ENCODE data around the gene FAM83E.
"Not testable (repeated sequence)": the region's sequence is repeated elsewhere in the genome, so short reads cannot be mapped to it uniquely, and the experiment has no call there.

The FAM83E gene

DNA sequence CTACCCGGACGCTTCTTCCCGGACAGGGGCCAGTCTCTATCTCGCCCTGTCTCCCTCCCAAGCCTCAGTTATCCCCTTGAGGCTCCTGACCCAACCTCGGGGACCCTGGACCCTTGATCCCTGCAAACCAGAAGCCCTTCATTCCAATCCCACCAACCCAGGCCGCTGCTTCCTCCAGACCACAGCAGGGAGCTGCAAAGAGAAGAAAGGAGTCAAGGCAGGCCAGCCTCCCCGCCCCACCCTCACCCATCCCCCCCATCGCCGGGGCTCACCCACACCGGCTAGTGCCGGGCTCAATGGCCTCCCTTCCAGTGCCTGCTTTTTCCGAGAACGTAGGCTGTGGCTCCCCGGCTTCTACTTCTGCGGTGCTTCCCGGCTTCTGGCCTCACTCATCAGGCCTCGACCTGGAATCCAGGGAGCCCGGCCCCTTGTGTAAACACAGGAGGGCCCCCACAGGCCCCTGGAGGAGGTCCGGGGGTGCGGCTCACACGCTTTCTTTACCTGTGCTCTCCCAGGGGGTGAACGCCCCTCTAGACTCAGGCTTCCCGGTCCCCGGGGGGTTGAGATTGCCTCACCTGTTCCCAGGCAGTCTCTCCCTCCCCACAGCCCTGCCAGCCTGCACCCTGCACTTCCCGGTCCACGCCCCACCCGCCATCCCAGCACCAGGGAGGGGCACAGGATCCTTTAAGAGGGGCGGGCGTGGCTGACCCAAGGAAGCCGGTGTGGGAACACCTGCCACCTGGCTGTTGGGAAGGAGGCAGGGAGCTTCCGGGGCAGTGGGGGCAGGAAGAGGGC is at the start of gene FAM83E:
Gene FAM83E (minus strand): TSS at position 641 of the 795 bp plus-strand sequence. CDS start 1,704 bp downstream, outside the sequence.
- DNase-seq = no peak

GRCh38 chr19:48664476-48664875 is 49.6 kb upstream of the FAM83E start:
- no peak for DNase-seq

DNA sequence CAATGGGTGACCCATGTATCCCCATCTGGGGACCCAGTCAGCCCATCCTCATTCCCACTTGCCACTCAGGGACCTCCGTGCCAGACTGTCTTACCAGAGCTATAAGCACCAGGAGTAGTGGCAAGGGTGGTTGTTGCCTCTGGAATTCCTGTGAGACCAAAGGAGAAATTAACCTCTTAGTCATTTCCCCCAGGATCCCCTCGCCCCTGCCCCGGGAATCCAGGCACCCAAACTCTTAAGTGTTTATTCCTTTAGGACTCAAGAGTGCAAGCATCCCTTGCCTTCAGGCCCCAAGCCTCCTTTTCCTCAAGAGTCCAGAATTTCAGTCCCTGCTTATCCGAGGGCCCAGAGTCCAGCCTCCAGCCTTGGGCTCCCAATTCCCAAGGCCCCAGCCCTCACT is 48.8 kb upstream of the FAM83E start:
- DNase-seq = no peak

DNA sequence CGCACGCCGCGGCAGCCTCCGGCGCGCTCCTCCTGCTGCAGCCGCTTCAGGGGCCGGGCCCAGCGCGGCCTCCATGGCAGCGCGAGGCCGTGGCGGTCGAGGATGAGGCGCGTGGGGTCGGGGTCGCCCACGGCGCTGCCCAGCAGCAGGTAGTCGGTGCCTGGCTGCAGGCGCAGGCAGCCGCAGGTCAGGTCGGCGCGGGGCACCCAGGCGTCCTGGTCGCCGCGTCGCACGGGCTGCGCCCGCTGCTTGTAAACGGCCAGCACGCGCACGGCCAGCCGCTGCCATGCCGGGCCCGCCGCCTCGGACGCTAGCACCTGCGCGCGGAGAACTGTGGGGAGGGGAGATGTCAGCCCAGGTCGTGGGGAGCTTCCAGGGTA is 46.8 kb upstream of the FAM83E start:
- no peak for DNase-seq

DNA sequence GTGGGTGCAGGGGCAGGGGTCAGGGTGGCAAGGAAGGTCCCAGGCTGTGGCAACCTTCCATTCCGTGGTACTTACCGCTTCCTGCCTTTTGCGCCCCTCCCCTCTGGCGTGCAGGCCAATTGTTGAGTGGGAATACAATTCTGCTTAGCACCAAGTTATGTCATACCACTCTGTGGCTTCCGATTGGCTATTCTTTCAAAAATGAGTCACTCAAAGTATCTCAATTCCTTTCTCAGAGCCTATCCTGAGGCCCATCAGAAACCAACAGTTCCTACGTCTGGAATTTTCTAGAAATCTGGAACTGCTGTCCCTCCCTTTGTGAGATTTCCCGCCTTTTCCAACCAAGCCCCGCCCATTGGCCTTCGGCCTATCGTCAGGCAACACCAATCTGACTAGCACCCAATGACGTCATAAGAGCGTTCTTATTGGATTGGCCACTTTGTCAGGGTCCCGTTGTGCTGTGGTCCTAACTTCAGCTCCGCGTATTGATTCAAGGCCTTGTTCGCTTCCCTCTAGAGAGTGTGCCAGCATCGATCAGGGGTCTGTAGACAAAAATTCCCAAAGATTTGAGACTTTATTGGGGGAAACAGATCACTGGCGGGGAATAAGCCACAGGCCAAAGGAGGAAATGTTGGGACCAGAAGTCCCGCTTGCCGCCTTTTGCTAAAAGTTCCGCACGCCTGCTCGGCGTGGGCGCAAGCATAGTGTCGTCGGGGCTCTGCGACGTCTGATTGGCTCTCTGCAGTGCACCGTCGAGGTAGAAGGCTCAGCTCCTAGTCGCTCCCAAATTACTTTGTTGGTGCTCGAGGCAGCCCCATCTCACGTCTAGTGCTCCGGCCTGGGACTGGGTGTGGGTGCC is 46.2 kb upstream of the FAM83E start:
- peak; percentile 88 for DNase-seq

DNA sequence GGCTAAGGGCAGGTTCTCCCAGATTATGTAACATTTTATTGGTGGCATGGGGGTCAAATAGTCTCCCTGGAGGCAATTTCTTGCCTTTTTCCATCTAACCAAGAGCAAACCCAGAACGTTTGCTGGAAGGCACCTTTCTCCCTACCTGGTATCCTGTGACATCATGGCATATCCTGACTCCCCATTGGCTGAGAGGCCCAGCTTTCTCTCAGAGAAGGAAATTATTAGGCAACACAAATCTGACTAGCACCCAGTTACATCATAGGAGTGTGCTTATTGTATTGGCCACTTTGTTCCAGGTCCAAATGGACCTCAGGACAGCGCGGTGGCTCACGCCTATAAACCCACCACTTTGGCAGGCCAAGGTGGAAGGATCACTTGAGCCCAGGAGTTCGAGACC is 44.9 kb upstream of the FAM83E start:
- DNase-seq = no peak

- no peak for DNase-seq
These were observed 43.6 kb upstream of the FAM83E start for GRCh38 chr19:48658483-48658882.

DNA sequence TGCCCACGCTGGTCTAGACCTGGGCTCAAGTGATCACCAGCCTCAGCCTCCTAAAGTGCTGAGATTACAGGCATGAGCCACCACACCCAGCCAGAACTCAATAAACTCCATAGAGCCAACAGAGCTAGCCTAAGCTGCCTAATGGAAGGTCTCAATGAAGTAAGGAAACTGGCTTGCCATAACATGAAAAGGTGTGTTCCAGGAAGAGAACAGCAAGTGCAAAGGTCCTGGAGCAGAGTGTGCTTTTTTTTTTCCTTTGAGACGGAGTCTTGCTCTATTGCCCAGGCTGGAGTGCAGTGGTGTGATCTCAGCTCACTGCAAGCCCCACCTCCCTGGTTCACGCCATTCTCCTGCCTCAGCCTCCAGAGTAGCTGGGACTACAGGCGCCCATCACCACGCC is 43.0 kb upstream of the FAM83E start:
- DNase-seq = not testable (repeated sequence)

- DNase-seq = peak; percentile 90
These were observed 42.1 kb upstream of the FAM83E start for GRCh38 chr19:48656840-48657474.

GRCh38 chr19:48654299-48655059 is 39.6 kb upstream of the FAM83E start:
- DNase-seq = no peak

GRCh38 chr19:48651683-48652048 is 36.8 kb upstream of the FAM83E start:
- no peak for DNase-seq

DNA sequence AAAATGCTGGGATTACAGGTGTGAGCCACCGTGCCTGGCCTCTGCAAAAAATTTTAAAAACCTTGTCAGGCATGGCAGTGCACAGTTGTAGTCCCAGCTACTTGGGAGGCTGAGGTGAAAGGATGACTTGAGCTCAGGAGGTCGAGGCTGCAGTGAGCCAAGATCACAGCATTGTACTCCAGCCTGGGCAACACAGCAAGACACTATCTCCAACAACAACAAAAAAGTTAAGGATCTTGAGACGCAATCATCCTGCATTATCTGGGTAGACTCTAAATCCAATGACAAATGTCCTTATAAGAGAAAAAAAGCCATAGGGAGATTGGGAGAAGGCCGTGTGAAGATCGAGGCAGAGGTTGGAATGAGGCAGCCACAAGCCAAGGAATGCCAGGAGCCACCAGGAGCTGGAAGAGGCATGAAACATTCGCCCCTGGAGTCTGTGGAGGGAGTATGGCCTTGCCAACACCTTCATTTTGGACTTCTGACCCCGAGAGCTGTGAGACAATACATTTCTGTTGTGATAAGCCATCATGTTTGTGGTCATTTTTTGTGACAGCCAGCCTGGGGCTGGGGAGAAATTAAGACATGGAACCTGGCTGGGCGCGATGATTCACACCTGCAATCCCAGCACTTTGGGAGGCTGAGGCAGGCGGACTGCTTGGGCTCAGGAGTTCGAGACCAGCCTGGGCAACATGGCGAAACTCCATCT is 36.3 kb upstream of the FAM83E start:
- DNase-seq = no peak

GRCh38 chr19:48648134-48648533 is 33.3 kb upstream of the FAM83E start:
- DNase-seq = no peak

GRCh38 chr19:48646722-48647216 is 31.9 kb upstream of the FAM83E start:
- no peak for DNase-seq

GRCh38 chr19:48646001-48646721 is 31.3 kb upstream of the FAM83E start, which contains the start of gene CA11:
TSS of gene CA11 (minus strand) at chr19:48646187. CDS start at chr19:48645632, 555 bp downstream.
- peak; percentile 79 for DNase-seq

DNA sequence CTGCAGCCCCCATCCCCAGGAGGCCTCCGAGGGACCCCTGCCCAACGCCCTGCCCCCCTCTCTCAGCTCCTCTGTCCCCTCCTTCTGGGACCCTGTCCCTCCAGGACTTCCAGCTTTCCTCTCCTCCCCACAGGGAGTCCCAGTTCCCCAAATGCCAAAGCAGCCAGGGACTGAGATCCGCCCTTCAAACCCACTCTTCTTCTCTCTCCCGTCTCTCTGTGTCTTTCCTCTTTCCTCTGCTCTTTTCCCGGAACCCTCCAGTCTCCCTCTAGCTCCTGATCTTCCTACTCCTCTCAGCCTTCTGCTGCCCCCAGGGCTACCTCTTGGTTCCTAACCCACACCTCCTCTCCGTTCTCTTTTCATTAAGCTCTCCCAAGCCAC is 30.7 kb upstream of the FAM83E start:
- no peak for DNase-seq

GRCh38 chr19:48644839-48645619 is 30.2 kb upstream of the FAM83E start:
- peak; percentile 60 for DNase-seq

- DNase-seq = no peak
These were observed 29.5 kb upstream of the FAM83E start for GRCh38 chr19:48644355-48644754.

- no peak for DNase-seq
These were observed 28.0 kb upstream of the FAM83E start for GRCh38 chr19:48642862-48643261.

- no peak for DNase-seq
These were observed 27.0 kb upstream of the FAM83E start for GRCh38 chr19:48641850-48642249.
